ENCODE data around the gene ATP5F1A. TPM values are rescaled to one million over a fixed set of nuclear protein-coding genes. Genes with fewer than 3 reads are reported as not detected.
"Not testable (repeated sequence)": the region's sequence is repeated elsewhere in the genome, so short reads cannot be mapped to it uniquely, and the experiment has no call there.

ATP5F1A gene
- total RNA-seq = 100 to 1,000 TPM; 357 to 408 (median 391) TPM

DNA sequence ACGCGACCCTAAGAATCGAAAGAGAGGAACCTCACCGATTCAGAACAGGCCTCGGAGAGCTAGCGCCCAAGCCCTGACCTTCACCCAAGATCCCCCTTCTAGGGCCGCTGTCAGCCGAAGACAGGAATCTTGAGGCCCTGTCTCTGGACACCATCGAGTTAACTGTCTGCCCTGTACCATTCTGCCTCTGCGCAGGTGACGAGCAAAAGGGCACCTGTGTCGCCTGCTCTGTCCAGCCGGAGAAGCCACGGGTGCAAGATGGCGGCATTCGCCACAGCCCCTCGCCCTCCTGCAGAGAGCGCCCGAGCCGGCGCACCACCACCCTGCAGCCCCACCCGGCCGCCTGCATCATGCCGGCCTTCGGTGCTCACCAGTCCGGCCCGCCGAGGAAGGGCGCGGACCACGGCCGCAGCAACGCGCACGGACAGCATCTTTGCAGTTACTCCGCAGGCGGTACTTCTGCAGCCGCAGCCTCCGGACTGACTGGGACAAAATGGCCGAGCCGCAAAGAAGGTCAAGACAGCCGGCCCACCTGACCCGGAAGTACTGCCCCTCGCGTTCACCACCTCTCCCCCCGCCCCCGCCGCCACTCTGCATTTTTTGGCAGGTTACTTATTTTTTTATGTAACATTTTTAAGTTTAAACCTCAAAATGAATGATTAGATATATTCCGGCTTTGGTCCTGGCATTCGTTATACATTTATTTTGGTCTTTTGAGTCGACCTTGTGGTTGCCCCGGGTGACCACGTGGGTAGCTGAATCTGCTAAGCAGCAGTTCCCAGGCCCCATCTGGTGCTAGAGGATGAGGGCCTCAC lies at the start of gene ATP5F1A:
TSS of gene ATP5F1A (minus strand) at position 496 of the 815 bp plus-strand sequence. CDS start at position 431, 65 bp downstream.
- TF ChIP-seq, protein P1, sequence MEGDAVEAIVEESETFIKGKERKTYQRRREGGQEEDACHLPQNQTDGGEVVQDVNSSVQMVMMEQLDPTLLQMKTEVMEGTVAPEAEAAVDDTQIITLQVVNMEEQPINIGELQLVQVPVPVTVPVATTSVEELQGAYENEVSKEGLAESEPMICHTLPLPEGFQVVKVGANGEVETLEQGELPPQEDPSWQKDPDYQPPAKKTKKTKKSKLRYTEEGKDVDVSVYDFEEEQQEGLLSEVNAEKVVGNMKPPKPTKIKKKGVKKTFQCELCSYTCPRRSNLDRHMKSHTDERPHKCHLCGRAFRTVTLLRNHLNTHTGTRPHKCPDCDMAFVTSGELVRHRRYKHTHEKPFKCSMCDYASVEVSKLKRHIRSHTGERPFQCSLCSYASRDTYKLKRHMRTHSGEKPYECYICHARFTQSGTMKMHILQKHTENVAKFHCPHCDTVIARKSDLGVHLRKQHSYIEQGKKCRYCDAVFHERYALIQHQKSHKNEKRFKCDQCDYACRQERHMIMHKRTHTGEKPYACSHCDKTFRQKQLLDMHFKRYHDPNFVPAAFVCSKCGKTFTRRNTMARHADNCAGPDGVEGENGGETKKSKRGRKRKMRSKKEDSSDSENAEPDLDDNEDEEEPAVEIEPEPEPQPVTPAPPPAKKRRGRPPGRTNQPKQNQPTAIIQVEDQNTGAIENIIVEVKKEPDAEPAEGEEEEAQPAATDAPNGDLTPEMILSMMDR (IDR thresholded peaks at IDR 0.05) = no peak
- TF ChIP-seq POLR2AphosphoS5 (IDR thresholded peaks at IDR 0.05) = peak; percentile 60 to 78 (median 68)
- TF ChIP-seq POLR2A (IDR thresholded peaks at IDR 0.05) = peak; percentile 47
- H3K4me3 ChIP-seq = peak within 1 kb of the TSS; percentile 88 to 99 (median 96)
- intact Hi-C loops (cut with DNase I; ENCODE audit: low total_unique reads) = no loop called here

DNA sequence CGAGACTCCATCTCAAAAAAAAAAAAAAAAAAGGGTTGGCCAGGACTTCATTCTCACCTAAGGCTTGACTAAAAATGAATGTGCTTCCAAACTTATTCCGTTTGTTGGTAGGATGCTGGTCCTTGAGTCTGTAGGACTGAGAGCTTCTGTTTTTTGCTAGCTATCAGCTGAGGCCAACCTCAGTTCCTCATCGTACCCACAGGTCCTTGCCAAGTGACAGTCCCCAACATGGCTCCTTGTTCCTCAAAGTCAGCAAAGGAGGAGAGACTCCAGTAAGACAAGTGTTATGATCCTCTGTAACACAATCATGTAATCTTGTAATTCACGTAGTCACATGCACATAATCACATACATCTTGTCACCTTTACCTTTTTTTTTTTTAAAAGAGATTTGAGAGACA lies 43.1 kb upstream of the ATP5F1A start:
- no peak overlapping the region for H3K4me3 ChIP-seq
- H3K9me3 ChIP-seq = no peaks in the 10 kb centered on the region
- H3K27me3 ChIP-seq = no peaks in the 10 kb centered on the region
- no peaks in the 10 kb centered on the region for H3K4me1 ChIP-seq
- no peak overlapping the region for H3K27ac ChIP-seq
- intact Hi-C loops (cut with DNase I; ENCODE audit: low total_unique reads) = no loop called here
- DNase-seq (ENCODE audit: low spot score in 2 of 2) = no peak
- TF ChIP-seq POLR2AphosphoS5 (IDR thresholded peaks at IDR 0.05) (no peak), POLR2A (IDR thresholded peaks at IDR 0.05) (no peak)
- TF ChIP-seq, protein P1 (IDR thresholded peaks at IDR 0.05) = no peak
- H3K36me3 ChIP-seq = no peaks in the 10 kb centered on the region

More for the DNA sequence above, at the start of gene ATP5F1A:
- H3K4me1 ChIP-seq = peaks cover 0 to 7% of the 10 kb centered on the region in 2 donors
- peak within 1 kb of the TSS; percentile 86 to 93 for H3K27ac ChIP-seq
- no peaks in the 10 kb centered on the region for H3K9me3 ChIP-seq
- no peaks in the 10 kb centered on the region for H3K36me3 ChIP-seq
- H3K27me3 ChIP-seq = no peaks in the 10 kb centered on the region
- peak; percentile 89 to 91 for DNase-seq (ENCODE audit: low spot score in 2 of 2)

DNA sequence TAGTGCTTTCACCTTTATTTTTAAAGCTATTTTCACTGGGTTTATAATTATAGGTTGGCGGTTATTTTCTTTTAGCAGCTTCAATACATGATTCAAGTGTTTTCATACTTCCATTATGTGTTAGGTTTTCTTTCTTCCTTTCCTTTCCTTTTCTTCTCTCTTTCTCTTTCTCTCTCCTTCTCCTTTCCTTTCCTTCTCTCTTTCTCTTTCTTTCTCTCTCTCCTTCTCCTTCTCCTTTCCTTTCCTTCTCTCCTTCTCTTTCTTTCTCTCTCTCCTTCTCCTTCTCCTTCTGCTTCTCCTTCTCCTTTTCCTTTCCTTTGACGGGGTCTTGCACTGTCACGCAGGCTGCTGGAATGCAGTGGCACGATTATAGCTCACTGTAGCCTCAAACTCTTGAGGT lies 42.1 kb upstream of the ATP5F1A start:
- Histone ChIP-seq H3K4me3 (no peak overlapping the region), H3K4me1 (no peaks in the 10 kb centered on the region), H3K9me3 (no peaks in the 10 kb centered on the region), H3K27ac (no peak overlapping the region), H3K27me3 (no peaks in the 10 kb centered on the region), H3K36me3 (no peaks in the 10 kb centered on the region)
- TF ChIP-seq, protein P1 (IDR thresholded peaks at IDR 0.05) = no peak
- TF ChIP-seq POLR2A (IDR thresholded peaks at IDR 0.05) = no peak
- TF ChIP-seq POLR2AphosphoS5 (IDR thresholded peaks at IDR 0.05) = no peak
- intact Hi-C loops (cut with DNase I; ENCODE audit: low total_unique reads) = no loop called here
- no peak for DNase-seq (ENCODE audit: low spot score in 2 of 2)

DNA sequence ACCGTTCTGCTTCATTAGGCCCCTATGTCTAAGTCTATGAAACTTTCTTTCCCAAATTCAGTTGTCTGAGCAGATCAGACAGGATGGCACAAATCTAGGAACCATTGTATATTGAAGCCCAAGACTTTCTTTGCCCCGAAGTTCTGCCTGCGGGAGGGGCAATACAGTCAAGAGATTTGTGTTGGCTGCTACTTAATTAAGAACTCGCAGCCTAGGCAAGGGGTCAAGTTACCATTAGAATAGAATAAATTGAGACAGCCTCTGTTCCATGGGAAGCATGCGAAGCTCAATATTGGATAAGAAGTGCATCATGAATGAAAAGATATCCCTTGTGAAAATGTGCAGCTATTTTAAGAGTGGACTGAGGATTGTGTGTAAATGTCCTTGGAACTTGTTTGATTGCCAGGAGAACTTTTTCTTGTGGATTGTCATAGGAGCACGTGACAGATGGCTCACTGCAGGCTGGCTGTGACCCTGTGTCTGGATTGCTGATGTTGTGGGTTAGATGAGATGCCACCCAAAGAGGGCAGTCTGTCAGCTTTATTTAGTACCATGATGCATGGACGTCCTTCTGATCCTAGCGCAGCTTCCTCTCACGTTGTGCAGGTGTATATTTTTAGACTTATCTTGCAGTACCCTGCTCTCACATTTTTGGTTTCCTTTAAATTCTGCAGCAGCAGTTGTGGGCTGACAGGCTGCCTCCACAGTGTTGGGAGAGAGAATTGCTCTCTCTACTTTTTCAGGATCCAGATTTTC lies 37.0 kb upstream of the ATP5F1A start:
- TF ChIP-seq, protein P1 (IDR thresholded peaks at IDR 0.05) = no peak
- TF ChIP-seq POLR2A (IDR thresholded peaks at IDR 0.05) (no peak), POLR2AphosphoS5 (IDR thresholded peaks at IDR 0.05) (no peak)
- no peak overlapping the region for H3K27ac ChIP-seq
- intact Hi-C loops (cut with DNase I; ENCODE audit: low total_unique reads) = no loop called here
- no peaks in the 10 kb centered on the region for H3K36me3 ChIP-seq
- DNase-seq (ENCODE audit: low spot score in 2 of 2) = no peak
- H3K9me3 ChIP-seq = no peaks in the 10 kb centered on the region
- H3K4me3 ChIP-seq = no peak overlapping the region
- no peaks in the 10 kb centered on the region for H3K4me1 ChIP-seq
- H3K27me3 ChIP-seq = no peaks in the 10 kb centered on the region

DNA sequence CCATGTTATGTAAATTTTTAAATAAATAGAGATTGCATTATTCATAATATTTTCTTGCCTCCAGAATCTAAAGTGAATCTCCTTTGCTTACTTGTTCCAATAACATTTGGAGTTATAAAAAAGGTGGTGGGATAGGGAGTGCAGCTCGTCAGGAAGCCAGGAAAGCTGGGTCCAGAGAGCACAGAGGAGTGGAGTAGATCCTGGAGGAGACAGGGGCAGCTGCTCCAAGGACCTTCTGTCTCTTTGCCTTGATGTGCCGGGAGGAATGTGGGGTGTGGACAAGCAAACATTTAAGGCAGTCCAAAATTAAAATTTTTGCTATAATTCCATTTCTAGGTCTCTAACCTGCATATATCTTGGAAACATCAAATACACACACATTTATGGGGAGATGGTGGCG lies 35.4 kb upstream of the ATP5F1A start:
- Histone ChIP-seq H3K27ac (no peak overlapping the region), H3K36me3 (no peaks in the 10 kb centered on the region), H3K4me3 (no peak overlapping the region), H3K27me3 (no peaks in the 10 kb centered on the region), H3K4me1 (no peaks in the 10 kb centered on the region), H3K9me3 (no peaks in the 10 kb centered on the region)
- intact Hi-C loops (cut with DNase I; ENCODE audit: low total_unique reads) = no loop called here
- TF ChIP-seq POLR2A (IDR thresholded peaks at IDR 0.05) = no peak
- TF ChIP-seq, protein P1 (IDR thresholded peaks at IDR 0.05) = no peak
- no peak for TF ChIP-seq POLR2AphosphoS5 (IDR thresholded peaks at IDR 0.05)
- DNase-seq (ENCODE audit: low spot score in 2 of 2) = no peak

DNA sequence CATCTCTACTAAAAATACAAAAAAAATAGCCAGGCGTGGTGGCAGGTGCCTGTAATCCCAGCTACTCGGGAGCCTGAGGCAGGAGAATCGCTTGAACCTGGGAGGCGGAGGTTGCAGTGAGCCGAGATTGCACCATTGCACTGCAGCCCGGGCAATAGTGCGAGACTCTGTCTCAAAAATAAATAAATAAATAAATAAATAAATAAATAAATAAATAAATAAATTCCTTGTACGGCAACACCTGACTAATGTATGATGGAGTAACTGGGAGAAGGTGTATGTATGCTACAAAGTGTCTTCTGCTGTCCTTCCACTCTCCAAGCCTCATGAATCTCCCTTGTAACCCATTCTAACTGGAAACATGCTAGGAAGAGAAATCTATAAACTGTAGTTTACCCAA lies 32.5 kb upstream of the ATP5F1A start:
- not testable (repeated sequence) for H3K27me3 ChIP-seq, H3K4me3 ChIP-seq

More for the DNA sequence above, 32.5 kb upstream of the ATP5F1A start:
- H3K27ac ChIP-seq; H3K4me1 ChIP-seq; H3K36me3 ChIP-seq; H3K9me3 ChIP-seq; intact Hi-C loops (cut with DNase I; ENCODE audit: low total_unique reads); DNase-seq (ENCODE audit: low spot score in 2 of 2): not testable (repeated sequence)

All from breast epithelium (tissue), 4 donors.